OCI-LY3 (cell line): ENCODE measurements around the gene SIL1.

Experiments
- CTCF ChIP-seq: fragments of 200-600, 300-600 bp; sonication (generic); IDR thresholded peaks from 2 replicates; pipeline ENCODE4 v1.5.1; 2014; ENCODE audit warnings: antibody characterized with exemption, low read length, low read depth
- EZH2phosphoT487 ChIP-seq: fragments of 200-600 bp; shearing (Covaris generic); IDR thresholded peaks from 2 replicates; pipeline ENCODE4 v1.6.1; 2018; ENCODE audit warnings: antibody characterized with exemption, mixed run types, low read depth

- TF ChIP-seq CTCF (no peak), EZH2phosphoT487 (no peak)
Observed at GRCh38 chr5:139076111-139076510, 122.1 kb downstream of the SIL1 start.
